NCI-H524 treated with DMSO at 0.1 percent for 48 hours (cell line): ENCODE data around the gene KCNJ11.
"Not testable (repeated sequence)": the region's sequence is repeated elsewhere in the genome, so short reads cannot be mapped to it uniquely, and the experiment has no call there.

Experiments used
- DNase-seq: peaks from one replicate; lab custom pipeline; 2025; lab: John Stamatoyannopoulos, UW

KCNJ11 gene

DNA sequence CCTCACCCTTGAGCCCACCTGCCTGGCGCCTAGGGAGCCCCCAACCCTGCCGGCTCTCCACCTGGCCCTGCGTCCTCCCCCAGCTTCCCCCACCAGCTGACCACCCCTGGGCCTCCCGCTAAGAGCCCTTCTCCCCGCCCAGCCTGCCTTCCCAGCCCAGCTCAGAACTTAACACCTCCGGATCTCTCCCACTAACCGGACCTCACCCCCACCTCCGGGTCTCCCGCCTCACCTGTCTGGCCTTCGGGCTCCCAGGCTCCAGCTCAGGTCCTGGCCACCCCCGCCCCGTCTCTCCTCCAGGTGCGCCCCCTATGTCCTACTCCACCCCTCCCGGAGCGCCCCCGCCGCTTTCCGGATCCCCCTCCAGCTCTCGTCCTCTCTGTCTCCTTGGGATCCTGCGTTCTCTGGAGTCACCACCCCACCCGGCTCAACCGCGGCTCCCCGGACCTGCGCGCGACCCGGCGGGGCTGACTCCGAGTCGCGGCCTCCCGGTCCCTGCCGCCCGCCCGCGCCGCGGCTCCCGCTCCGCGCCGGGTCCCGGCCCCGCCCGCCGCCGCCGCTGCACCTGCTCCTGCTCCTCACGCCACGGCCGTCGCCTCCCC is at the start of gene KCNJ11:
TSS of gene KCNJ11 (minus strand) at position 51 of the 602 bp plus-strand sequence. CDS start 568 bp downstream, outside the sequence.
- no peak for DNase-seq

DNA sequence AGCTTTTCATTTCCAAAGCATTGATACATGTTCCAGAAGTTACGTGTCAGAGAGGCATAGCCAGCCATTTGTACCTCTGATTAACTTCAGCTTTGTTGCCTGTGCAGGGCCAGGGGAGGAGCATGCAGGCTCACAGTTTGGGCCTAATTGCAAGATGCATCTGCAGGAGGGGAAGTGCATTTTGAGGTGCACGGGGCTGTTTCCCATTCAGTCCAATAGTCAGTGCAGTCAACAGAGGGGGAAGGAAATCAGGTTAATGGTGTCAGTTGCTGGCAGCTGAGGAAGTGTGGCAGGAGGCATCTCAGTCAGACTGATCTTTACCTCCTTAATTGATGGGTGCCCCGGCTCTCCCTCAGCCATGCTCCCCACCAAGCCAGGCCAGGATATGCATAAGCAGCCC is 48.9 kb upstream of the KCNJ11 start:
- no peak for DNase-seq

GRCh38 chr11:17434108-17434507 is 45.6 kb upstream of the KCNJ11 start:
- DNase-seq: peak; percentile 93

GRCh38 chr11:17432002-17432401 is 43.5 kb upstream of the KCNJ11 start:
- DNase-seq: peak; percentile 60

- DNase-seq: no peak
Observed at GRCh38 chr11:17431139-17431538, 42.7 kb upstream of the KCNJ11 start.

GRCh38 chr11:17430616-17431015 is 42.2 kb upstream of the KCNJ11 start:
- no peak for DNase-seq

- peak; percentile 12 for DNase-seq
Observed at GRCh38 chr11:17428925-17429324, 40.5 kb upstream of the KCNJ11 start.

GRCh38 chr11:17428261-17428660 is 39.8 kb upstream of the KCNJ11 start:
- no peak for DNase-seq

DNA sequence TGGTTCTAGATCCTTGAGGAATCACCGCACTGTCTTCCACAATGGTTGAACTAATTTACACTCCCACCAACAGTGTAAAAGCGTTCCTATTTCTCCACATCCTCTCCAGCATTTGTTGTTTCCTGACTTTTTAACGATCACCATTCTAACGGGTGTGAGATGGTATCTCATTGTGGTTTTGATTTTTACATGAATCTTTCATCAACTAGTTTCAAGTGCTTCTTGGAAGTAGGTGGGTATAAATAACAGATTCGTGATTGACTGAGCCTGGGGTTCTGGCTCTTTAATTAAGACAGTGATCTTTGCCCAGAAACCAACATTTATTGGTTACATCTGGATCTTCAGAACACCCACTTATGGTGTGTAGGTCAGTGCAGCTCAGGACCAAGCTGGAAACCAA is 37.8 kb upstream of the KCNJ11 start:
- DNase-seq: not testable (repeated sequence)

DNA sequence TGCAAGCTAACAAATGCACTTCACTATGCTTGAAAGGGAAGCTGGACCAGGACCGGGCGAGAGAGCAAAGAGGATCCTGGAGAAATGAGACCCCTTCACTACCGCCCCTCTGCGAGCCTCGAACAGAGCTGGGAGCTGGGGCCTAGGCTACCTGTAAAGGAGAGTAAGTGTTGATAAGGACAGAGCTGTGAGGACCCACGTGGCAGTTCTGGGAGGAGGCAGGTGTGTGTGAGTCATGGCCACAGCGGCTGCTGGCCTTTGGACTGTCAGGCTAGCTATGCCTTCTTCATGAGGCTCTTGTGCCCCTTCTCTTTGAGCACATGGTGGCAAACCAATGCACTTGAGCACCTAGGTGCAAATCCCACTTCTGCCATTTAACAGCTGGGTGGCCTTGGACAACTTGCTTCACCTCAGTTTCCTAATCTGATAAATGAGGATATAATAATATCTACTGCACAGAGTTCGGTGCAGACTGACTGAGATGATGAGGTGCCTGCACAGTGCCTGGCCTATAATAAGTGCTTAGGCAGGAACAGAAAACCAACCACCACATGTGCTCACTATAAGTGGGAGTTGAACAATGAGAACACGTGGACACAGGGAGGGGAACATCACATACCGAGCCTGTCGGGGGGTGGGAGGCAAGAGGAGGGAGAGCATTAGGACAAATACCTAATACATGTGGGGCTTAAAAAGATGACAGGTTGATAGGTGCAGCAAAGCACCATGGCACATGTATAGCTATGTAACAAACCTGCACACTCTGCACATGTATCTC is 35.3 kb upstream of the KCNJ11 start:
- no peak for DNase-seq

DNA sequence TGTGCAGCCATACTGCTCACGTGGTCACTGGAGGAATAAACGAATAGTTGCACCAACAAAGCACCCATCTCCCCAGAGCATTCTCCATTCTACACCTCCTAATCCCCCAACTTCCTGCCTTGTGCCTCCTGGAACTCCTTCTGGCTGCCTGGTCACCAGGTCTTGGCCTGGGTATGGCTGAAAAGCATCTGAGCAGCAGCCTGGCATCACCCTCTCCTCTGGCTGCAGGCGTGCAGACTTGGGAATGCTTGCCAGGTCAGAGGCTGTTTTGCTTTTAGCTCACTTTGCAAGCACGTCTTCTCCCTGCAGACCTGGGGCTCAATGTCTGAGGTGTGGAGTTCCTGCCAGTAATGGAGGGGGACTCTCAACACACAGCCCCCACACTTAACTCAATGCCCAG is 33.3 kb upstream of the KCNJ11 start:
- no peak for DNase-seq

- no peak for DNase-seq
Observed at GRCh38 chr11:17418444-17419081, 30.1 kb upstream of the KCNJ11 start.

- DNase-seq: no peak
Observed at GRCh38 chr11:17416492-17416891, 28.0 kb upstream of the KCNJ11 start.

GRCh38 chr11:17415523-17416104 is 27.2 kb upstream of the KCNJ11 start:
- DNase-seq: no peak

- DNase-seq: no peak
Observed at GRCh38 chr11:17414992-17415391, 26.5 kb upstream of the KCNJ11 start.

DNA sequence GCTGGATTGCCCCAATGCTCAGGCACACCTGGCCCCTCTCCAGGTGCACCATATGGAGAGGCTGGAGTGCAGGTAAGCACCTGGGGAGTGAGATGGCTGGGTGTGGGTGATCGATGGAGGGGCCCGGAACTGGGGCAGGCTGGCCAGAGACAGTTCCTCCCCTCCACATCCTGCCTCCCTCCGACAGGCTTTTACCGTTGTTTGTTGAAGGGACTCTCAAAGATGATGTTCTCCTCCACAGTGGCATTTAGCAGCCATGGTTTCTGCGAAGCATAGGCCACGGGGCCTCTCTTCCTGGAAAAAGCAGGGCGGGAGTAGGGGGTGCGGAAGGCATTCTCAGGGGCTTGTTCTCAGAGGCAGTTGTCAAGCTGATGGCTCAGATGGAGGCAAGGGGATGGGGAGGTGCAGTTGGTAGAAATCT is 25.9 kb upstream of the KCNJ11 start:
- no peak for DNase-seq

DNA sequence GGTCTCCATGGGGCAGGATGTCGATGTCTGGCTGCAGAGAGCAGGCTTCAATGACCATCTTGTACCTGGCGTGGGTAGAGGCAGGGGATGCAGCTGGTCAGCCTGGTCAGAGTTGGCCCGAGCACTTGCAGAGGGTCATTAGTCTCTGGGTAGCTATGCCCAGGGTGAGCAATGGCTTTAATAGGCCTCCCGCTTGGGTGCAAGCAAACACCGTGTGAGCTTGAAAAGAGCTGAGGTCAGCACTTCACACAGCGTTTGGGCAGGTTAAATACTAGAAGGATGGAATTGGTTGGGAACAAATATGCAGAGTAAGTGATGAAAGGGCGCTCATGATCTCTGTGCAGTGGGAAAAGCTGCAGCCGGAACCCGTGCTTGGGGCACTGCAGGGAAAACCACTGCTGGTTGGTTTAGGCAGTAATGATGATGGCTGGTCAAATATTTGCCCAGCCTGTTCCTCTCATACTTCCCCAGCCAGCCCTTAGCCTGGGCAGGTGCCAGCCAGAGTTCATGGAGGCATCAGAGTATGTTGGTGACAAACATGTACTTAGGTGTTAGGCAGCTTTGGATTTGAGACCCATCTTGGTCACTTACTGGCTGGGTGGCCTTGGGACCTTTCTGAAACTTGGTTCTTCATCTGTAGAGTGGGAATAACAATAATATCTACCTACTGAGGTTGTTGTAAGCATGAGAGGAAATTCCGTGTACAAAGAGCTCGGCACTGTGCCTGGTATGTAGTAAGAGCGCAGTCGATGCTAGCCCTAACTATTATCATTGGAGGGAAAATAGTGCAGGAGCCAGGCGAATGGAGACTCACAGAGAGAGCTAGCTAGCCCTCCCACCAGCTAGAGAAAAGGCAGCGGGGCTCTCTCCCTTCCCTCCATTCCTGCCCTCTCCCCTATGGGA is 25.2 kb upstream of the KCNJ11 start:
- DNase-seq: no peak

GRCh38 chr11:17412488-17413180 is 24.2 kb upstream of the KCNJ11 start:
- peak; percentile 50 for DNase-seq

GRCh38 chr11:17411418-17411817 is 23.0 kb upstream of the KCNJ11 start:
- no peak for DNase-seq

- no peak for DNase-seq
Observed at GRCh38 chr11:17410606-17411379, 22.3 kb upstream of the KCNJ11 start.
